Astrocyte (in vitro differentiated cells and primary cell): Measurements from ENCODE around the gene RILPL1.

Source experiments
- CTCF ChIP-seq: IDR thresholded peaks from 2 replicates; pipeline ENCODE4 v1.5.1; 2011; ENCODE audit warnings: low read depth, mild to moderate bottlenecking, inconsistent platforms, low read length, moderate library complexity; ENCODE audit not compliant: insufficient read depth
- EZH2 ChIP-seq: IDR thresholded peaks from 2 replicates; pipeline ENCODE4 v1.6.1; 2012; ENCODE audit warnings: mild to moderate bottlenecking, low read length, inconsistent platforms; ENCODE audit not compliant: insufficient read depth

- TF ChIP-seq CTCF (no peak), EZH2 (no peak)
These were observed 10.0 kb downstream of the RILPL1 start for GRCh38 chr12:123523518-123523917.
